ENCODE measurements around the gene CNGA4. TPM values are rescaled to one million over a fixed set of nuclear protein-coding genes. Genes with fewer than 3 reads are reported as not detected.

The CNGA4 gene
- total and polyA plus RNA-seq, 7 donors, result 0.16 to 0.55 TPM; not detected in 5

- H3K27ac ChIP-seq, result no peak overlapping the region
- TF ChIP-seq POLR2A (IDR thresholded peaks at IDR 0.05) (no peak), EP300 (IDR thresholded peaks at IDR 0.05) (no peak), CTCF (IDR thresholded peaks at IDR 0.05) (no peak), POLR2AphosphoS5 (IDR thresholded peaks at IDR 0.05) (no peak)
- H3K9me3 ChIP-seq, result no peaks in the 10 kb centered on the region
- no peak for DNase-seq
- H3K27me3 ChIP-seq, result no peaks in the 10 kb centered on the region
- H3K36me3 ChIP-seq, result no peaks in the 10 kb centered on the region
- intact Hi-C loops (cut with DNase I), result no loop called here
- 83 to 91% methylated on average over 4 of the region's 4 CpGs for WGBS, 2 donors
- H3K4me3 ChIP-seq, result no peak overlapping the region
- no peaks in the 10 kb centered on the region for H3K4me1 ChIP-seq
These were observed 41.3 kb upstream of the CNGA4 start for GRCh38 chr11:6197466-6198200.

GRCh38 chr11:6199174-6199810 is 39.6 kb upstream of the CNGA4 start, which contains the start of gene OR52W1:
Gene OR52W1, plus strand, starts transcription at chr11:6199224. Its CDS starts 0 bp downstream, at chr11:6199224.
- Histone ChIP-seq H3K4me1 (no peaks in the 10 kb centered on the region), H3K27ac (no peak within 1 kb of the TSS), H3K36me3 (no peaks in the 10 kb centered on the region), H3K4me3 (no peak within 1 kb of the TSS), H3K27me3 (no peaks in the 10 kb centered on the region), H3K9me3 (no peaks in the 10 kb centered on the region)
- DNase-seq, result no peak
- TF ChIP-seq EP300 (IDR thresholded peaks at IDR 0.05) (no peak), POLR2AphosphoS5 (IDR thresholded peaks at IDR 0.05) (no peak), POLR2A (IDR thresholded peaks at IDR 0.05) (no peak)
- WGBS, 2 donors, result 95 to 98% methylated on average over 5 of the region's 5 CpGs
- intact Hi-C loops (cut with DNase I), result no loop called here

- Histone ChIP-seq H3K4me1 (peaks cover 0 to 4% (median under 1%) of the 10 kb centered on the region in 4 donors), H3K4me3 (no peak overlapping the region), H3K9me3 (no peaks in the 10 kb centered on the region), H3K36me3 (peaks cover 0 to 7% (median 0%) of the 10 kb centered on the region in 4 donors), H3K27ac (no peak overlapping the region), H3K27me3 (no peaks in the 10 kb centered on the region)
- no peak for TF ChIP-seq CTCF (IDR thresholded peaks at IDR 0.05)
- no peak for TF ChIP-seq POLR2A (IDR thresholded peaks at IDR 0.05)
- TF ChIP-seq POLR2AphosphoS5 (IDR thresholded peaks at IDR 0.05), result peak in 1 of 4 donors; percentile 40
- DNase-seq, result no peak
- intact Hi-C loops (cut with DNase I), result no loop called here
- WGBS, 2 donors, result 84 to 89% methylated on average over 4 of the region's 4 CpGs
These were observed 37.9 kb upstream of the CNGA4 start for GRCh38 chr11:6200975-6201374.

GRCh38 chr11:6201481-6201880 is 37.4 kb upstream of the CNGA4 start:
- no peak for TF ChIP-seq POLR2A (IDR thresholded peaks at IDR 0.05)
- no peak for TF ChIP-seq POLR2AphosphoS5 (IDR thresholded peaks at IDR 0.05)
- TF ChIP-seq CTCF (IDR thresholded peaks at IDR 0.05), result no peak
- TF ChIP-seq EP300 (IDR thresholded peaks at IDR 0.05), result no peak
- H3K27ac ChIP-seq, result no peak overlapping the region
- H3K27me3 ChIP-seq, result no peaks in the 10 kb centered on the region
- H3K36me3 ChIP-seq, result peaks cover 0 to 7% (median 0%) of the 10 kb centered on the region in 4 donors
- WGBS, 2 donors, result 79 to 82% methylated on average over 2 of the region's 2 CpGs
- no peak for DNase-seq
- H3K4me1 ChIP-seq, result peaks cover 0 to 9% (median 3%) of the 10 kb centered on the region in 4 donors
- no peaks in the 10 kb centered on the region for H3K9me3 ChIP-seq
- H3K4me3 ChIP-seq, result no peak overlapping the region
- intact Hi-C loops (cut with DNase I), result no loop called here

- Histone ChIP-seq H3K4me3 (no peak overlapping the region), H3K36me3 (peaks cover 0 to 7% (median 0%) of the 10 kb centered on the region in 4 donors), H3K9me3 (no peaks in the 10 kb centered on the region), H3K4me1 (peaks cover 0 to 14% (median 5%) of the 10 kb centered on the region in 4 donors), H3K27me3 (no peaks in the 10 kb centered on the region), H3K27ac (no peak overlapping the region)
- no peak for DNase-seq
- intact Hi-C loops (cut with DNase I), result no loop called here
- TF ChIP-seq POLR2A (IDR thresholded peaks at IDR 0.05), result no peak
- no peak for TF ChIP-seq CTCF (IDR thresholded peaks at IDR 0.05)
- no peak for TF ChIP-seq EP300 (IDR thresholded peaks at IDR 0.05)
- TF ChIP-seq POLR2AphosphoS5 (IDR thresholded peaks at IDR 0.05), result no peak
- 86 to 96% methylated on average over 1 of the region's 1 CpG for WGBS, 2 donors
These were observed 36.8 kb upstream of the CNGA4 start for GRCh38 chr11:6202041-6202440.
